Uterus (tissue), 2 donors: ENCODE results near the gene ABI3BP.

ENCODE experiments used
- CTCF ChIP-seq, 4 experiments: fragments of 200-600 bp in 2 of 4; fragments of 450-650 bp in 2 of 4; sonication (generic) in 2 of 4; IDR thresholded peaks; one replicate each; pipeline ENCODE4 v1.5.1; 2016 to 2019; ENCODE audit warnings: antibody characterized with exemption in 4 of 4, mild to moderate bottlenecking in 2 of 4, moderate library complexity in 1 of 4
- POLR2A ChIP-seq, 2 donors: fragments of 450-650 bp; IDR thresholded peaks; one replicate each; pipeline ENCODE4 v1.6.1; 2016; ENCODE audit warnings: antibody characterized with exemption in 2 of 2, mild to moderate bottlenecking in 1 of 2, moderate library complexity in 1 of 2

GRCh38 chr3:100891033-100891432 is 102.2 kb downstream of the ABI3BP start:
- TF ChIP-seq CTCF (IDR thresholded peaks at IDR 0.05) (no peak), POLR2A (IDR thresholded peaks at IDR 0.05) (no peak)
